ENCODE data around the gene FLNC. TPM values are rescaled to one million over a fixed set of nuclear protein-coding genes. Genes with fewer than 3 reads are reported as not detected.

Gene FLNC
- total RNA-seq, 1 experiment from 2014 or later = 8.0 TPM

- peaks cover 4% of the 10 kb centered on the region for H3K27me3 Mint-ChIP-seq (ENCODE audit: low read depth)
- POLR2A ChIA-PET = interaction anchor here (0.6 kb wide), 2 partner anchors 146 to 840 kb away, joined by 3 read pairs; no protein-coding TSS in a partner anchor
- DNase-seq (ENCODE audit: low spot score) = no peak
These were observed 30.2 kb downstream of the FLNC start for GRCh38 chr7:128860158-128861073.

GRCh38 chr7:128861957-128862570 lies 31.9 kb downstream of the FLNC start:
- Mint-ChIP-seq H3K27me3 (ENCODE audit: low read depth) (peaks cover 9% of the 10 kb centered on the region), H3K4me3 (peak overlapping the region; percentile 98), H3K4me1 (peaks cover 25% of the 10 kb centered on the region), H3K36me3 (peaks cover 9% of the 10 kb centered on the region), H3K9me3 (no peaks in the 10 kb centered on the region), H3K27ac (0 out of 2 replicates have a peak overlapping the region, but pooled peaks have one; percentile 0)
- DNase-seq (ENCODE audit: low spot score) (no peak), ATAC-seq (no peak)
- ChIA-PET POLR2A (interaction anchor here (0.7 to 1.1 kb wide), 3 partner anchors 21 to 71 kb away, joined by 3 to 6 read pairs (median 3); partner anchors contain the start of gene KCP), CTCF (interaction anchor here (0.6 to 6.6 kb wide), 16 partner anchors 10 to 387 kb away, joined by 3 to 149 read pairs (median 4); no protein-coding TSS in a partner anchor)
- TF ChIP-seq ZNF532 (CRISPR knock-in tag; IDR thresholded peaks at IDR 0.05; ENCODE audit: borderline replicate concordance) (no peak), TCF7 (CRISPR knock-in tag; IDR thresholded peaks at IDR 0.05; ENCODE audit: low read depth) (no peak), ZSCAN18 (CRISPR knock-in tag; IDR thresholded peaks at IDR 0.05) (no peak), PRDM15 (CRISPR knock-in tag; IDR thresholded peaks at IDR 0.05) (no peak)

More at GRCh38 chr7:128860158-128861073, 30.2 kb downstream of the FLNC start:
- Mint-ChIP-seq H3K36me3 (peaks cover 4% of the 10 kb centered on the region), H3K4me3 (no peak overlapping the region), H3K4me1 (peaks cover 25% of the 10 kb centered on the region), H3K27ac (peak overlapping the region; percentile 36; the same call in 1 of the 2 replicates), H3K9me3 (no peaks in the 10 kb centered on the region)
- peak; percentile 11 for ATAC-seq
- no peak for TF ChIP-seq HMGA2 (CRISPR knock-in tag; IDR thresholded peaks at IDR 0.05)
- no peak for TF ChIP-seq MAX (CRISPR knock-in tag; IDR thresholded peaks at IDR 0.05)
- TF ChIP-seq MLX (CRISPR knock-in tag; IDR thresholded peaks at IDR 0.05) = no peak
- TF ChIP-seq CREM (CRISPR knock-in tag; IDR thresholded peaks at IDR 0.05) = no peak
- no peak for TF ChIP-seq TCF7 (CRISPR knock-in tag; IDR thresholded peaks at IDR 0.05; ENCODE audit: low read depth)
- no peak for TF ChIP-seq IRF2 (CRISPR knock-in tag; IDR thresholded peaks at IDR 0.05; ENCODE audit: borderline replicate concordance, low read depth)
- no peak for TF ChIP-seq NR1H2 (CRISPR knock-in tag; IDR thresholded peaks at IDR 0.05)
- TF ChIP-seq ZNF263 (CRISPR knock-in tag; IDR thresholded peaks at IDR 0.05; ENCODE audit: low read depth) = no peak
- CTCF ChIA-PET = interaction anchor here (0.7 to 6.6 kb wide), 20 partner anchors 8 to 399 kb away, joined by 3 to 149 read pairs (median 4); partner anchors contain the start of gene KCP

All from WTC11 (cell line).